LNCAP (cell line): ENCODE results near the gene OBP2B.

Experiments used
- TF ChIP-seq, protein P1 (sequence below): fragments of 450-650 bp; IDR thresholded peaks from 2 replicates; pipeline ENCODE4 v1.5.1; 2017; ENCODE audit warnings: mild to moderate bottlenecking

OBP2B gene

GRCh38 chr9:133166392-133166791, 42.7 kb downstream of the OBP2B start:
- TF ChIP-seq, protein P1, sequence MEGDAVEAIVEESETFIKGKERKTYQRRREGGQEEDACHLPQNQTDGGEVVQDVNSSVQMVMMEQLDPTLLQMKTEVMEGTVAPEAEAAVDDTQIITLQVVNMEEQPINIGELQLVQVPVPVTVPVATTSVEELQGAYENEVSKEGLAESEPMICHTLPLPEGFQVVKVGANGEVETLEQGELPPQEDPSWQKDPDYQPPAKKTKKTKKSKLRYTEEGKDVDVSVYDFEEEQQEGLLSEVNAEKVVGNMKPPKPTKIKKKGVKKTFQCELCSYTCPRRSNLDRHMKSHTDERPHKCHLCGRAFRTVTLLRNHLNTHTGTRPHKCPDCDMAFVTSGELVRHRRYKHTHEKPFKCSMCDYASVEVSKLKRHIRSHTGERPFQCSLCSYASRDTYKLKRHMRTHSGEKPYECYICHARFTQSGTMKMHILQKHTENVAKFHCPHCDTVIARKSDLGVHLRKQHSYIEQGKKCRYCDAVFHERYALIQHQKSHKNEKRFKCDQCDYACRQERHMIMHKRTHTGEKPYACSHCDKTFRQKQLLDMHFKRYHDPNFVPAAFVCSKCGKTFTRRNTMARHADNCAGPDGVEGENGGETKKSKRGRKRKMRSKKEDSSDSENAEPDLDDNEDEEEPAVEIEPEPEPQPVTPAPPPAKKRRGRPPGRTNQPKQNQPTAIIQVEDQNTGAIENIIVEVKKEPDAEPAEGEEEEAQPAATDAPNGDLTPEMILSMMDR = no peak

DNA sequence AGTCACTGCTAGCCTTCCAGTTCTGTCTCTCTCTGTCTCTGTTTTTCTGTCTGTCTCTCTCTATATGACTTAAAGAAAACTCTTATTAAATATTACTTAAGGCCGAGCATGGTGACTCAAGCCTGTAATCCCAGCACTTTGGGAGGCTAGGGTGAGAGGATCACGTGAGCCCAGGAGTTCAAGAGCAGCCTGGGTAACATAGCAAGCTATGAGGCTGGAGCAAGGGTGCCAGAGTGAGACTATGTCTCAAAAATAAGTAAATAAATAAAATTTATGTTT, 43.7 kb downstream of the OBP2B start:
- TF ChIP-seq, protein P1 = no peak

DNA sequence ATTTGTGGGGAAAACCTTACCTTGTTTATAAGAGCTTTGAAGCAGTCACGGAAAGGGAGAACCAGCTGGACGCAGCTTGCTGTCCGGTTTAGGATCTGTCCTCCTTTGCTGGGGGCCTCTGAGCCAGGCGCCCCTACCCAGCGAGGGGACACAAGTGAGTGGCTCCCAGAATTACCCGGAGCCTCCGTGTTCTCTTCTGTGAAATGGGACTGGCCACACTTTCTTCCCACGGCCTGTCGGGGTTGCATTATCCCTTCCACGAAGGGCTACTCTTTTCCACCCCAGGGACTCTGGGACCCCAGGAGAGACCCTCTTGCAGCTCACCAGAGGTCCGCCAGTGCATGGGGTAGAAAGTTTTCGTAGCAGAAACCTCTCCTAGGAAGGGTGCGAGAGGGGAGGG, 44.9 kb downstream of the OBP2B start:
- TF ChIP-seq, protein P1 = no peak

DNA sequence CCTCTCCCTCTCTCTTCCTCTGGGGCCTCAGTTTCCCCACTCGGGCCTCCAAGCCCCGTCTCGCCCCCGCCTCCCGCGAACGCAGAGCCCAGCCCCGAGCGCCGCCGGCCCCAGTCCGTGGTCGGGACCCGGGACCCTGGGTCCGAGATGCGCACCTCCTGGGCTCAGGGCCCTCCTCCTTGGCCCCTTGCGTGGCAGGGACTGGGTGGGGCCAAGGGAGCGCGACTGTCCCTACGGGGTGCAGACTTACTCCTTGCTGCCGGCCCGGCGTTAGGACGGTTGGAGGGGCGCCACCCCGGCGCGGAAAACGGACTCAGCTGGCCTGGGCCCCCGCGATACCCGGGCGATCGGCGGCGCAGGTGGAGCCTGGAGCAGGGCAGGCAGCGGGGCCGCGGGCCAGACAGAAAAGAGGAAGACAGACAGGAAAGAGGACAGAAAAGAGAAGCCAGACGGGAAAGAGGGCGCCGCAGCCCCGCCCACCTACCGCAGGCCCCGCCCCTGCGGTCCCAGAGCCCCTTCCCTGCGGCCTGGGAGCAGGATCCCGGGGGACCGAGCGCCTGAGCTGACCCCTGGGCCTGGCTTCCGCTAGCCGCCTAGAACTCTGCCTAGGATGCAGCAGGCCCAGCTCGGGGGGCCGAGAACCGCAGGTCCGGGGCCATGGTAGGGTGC, 45.4 kb downstream of the OBP2B start, which contains the start of gene GBGT1:
GBGT1 (minus strand) TSS at position 411 of the 669 bp plus-strand sequence. CDS start 1,502 bp downstream, outside the sequence.
- TF ChIP-seq, protein P1 = no peak

DNA sequence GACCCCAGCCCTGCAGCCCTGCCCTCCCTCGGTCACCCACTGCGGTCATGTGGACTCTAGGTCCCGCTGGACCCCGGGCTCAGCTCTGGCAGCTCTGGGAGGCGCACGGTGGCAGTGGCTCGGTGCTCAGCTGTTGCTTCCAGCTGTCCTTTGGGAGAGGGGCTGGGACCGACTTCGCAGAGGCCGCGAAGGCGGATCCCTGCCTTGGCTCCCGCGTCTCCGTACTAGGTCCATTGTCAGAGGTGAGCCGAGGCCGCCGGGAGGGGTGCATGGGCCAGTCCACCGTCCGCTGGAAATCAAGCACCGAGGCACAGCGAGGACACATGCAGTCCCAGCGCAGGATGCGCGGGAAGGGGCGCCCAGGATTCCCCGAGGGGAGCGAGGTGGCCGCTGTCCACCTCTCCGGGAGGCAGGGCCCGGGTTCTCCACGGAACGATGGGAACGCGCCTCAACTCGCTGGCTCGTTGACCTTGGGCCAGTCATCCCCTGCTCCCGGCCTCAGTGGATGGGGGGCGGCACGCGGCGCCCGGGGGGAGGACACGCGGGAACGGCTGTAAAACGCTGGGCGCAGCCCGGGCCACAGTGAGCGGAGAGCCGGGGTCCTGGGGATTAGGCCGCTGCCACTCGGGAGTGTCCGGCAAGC, 46.1 kb downstream of the OBP2B start:
- TF ChIP-seq, protein P1 = no peak

- TF ChIP-seq, protein P1 = no peak
These were observed 47.5 kb downstream of the OBP2B start for GRCh38 chr9:133161547-133161950.

DNA sequence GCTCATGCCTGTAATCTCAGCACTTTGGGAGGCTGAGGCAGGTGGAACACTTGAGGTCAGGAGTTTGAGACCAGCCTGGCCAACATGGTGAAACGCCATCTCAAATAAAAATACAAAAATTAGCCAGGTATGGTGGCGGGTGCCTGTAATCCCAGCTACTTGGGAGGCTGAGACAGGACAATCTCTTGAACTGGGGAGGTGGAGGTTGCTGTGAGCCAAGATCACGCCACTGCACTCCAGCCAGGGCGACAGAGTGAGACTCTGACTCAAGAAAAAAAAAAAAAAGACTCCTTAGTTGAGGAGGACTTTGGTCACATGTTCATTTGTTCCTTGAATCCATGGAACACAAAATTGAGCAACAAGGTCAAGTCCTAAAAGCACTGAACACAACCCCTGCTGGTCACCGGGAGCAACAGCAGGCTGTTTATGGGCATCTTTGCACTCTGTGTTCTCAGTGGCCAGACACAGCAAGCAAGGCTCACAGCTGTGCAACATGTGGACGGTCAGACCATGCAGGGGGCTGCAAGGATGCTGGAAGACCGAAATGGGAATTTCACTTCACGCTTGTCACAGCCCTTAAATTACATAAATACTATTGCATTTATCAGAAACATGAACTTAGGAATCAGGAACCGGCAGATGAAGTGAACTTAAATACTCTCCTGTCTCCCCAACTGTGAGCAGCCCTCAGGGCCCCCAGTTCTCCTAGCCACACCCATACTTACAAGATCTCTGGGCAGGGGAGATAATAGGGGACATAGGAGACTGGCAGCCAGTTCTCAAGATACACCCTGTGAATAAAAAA, 48.1 kb downstream of the OBP2B start:
- TF ChIP-seq, protein P1 = peak; percentile 80
